GM10847 (cell line): ENCODE data around the gene EMC8.

Source experiments
- POLR2A ChIP-seq: IDR thresholded peaks from 2 replicates; pipeline ENCODE4 v1.6.1; 2011; ENCODE audit not compliant: insufficient read length; ENCODE audit errors: extremely low read depth

Gene EMC8

DNA sequence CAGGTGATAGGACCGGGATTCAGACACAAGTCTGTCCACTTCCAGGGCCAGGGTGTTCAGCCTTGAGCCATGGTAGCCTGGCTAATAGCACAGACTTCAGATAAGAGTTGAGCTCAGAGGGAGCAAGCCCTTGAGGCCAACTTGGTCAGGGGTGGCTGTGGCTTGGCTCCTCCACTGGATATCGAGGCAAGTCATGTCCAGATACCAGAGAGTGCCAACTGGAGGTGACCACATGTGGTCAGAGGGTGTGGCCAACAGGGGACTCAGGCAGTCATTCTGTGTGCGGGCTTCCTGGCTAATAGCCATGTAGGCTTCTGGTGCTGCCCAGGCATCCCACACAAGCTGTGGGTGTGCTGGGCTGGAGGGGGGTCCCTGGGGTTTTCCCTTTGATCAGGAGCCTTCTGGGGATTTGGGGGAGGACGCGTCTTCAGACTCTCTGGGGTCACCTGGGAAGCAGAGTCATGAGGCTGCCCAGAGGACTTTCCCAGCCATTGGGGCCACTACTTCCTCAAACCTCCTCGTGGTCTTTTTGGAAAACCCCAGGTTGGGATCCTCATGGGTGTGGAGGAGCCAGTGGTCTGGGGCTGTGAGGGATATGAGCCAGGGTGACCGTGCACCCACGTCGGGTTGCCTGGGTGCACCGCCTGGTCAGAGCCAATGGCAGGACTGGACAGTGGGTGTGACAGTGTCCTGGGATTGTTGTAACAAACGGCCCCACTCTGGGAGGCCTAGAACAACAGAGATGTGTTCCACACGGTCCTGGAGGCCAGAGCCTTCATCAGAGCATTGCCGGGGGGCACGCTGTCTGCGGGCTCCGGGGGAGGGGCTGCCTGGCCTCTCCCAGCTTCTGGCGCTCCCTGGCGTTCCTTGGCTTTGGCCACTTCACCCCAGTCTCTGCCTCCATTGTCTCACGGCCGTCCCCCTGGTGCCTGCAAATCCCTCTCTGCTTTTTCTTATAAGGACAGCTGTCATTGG, 25.1 kb upstream of the EMC8 start:
- TF ChIP-seq POLR2A, result no peak

DNA sequence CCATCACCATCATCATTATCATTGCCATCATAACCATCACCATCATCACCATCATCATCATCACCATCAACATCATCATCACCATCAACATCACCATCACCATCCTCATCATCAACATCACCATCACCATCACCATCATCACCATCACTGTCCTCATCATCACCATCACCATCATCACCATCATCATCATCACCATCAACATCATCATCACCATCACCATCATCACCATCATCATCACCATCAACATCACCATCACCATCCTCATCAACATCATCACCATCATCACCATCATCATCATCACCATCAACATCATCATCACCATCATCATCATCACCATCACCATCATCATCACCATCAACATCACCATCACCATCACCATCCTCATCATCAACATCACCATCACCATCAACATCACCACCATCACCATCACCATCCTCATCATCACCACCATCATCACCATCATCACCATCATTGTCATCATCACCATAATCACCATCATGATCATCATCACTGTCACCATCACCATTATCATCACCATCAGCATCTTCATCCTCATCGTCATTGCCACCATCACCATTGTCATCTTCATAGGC, 24.1 kb upstream of the EMC8 start:
- TF ChIP-seq POLR2A, result no peak

DNA sequence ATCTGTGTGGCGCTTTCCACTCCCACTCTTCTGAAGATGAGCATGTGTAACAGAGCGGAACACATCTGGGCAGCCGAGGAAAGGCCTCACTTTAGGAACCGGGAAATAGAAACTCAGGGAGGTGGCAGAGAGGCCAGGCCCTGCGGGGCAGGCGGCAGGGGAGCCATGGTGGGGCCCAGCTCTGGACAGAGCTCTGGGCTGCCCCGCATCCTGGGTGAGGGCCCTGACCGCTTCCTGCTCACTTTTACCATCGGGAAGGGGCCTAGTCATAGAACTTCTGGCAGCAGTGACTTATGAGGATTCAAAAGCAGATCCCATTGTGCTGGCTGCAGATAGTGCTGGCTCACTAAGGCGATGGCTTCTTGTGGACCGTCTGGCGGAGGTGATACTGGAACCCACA, 22.8 kb upstream of the EMC8 start:
- no peak for TF ChIP-seq POLR2A

DNA sequence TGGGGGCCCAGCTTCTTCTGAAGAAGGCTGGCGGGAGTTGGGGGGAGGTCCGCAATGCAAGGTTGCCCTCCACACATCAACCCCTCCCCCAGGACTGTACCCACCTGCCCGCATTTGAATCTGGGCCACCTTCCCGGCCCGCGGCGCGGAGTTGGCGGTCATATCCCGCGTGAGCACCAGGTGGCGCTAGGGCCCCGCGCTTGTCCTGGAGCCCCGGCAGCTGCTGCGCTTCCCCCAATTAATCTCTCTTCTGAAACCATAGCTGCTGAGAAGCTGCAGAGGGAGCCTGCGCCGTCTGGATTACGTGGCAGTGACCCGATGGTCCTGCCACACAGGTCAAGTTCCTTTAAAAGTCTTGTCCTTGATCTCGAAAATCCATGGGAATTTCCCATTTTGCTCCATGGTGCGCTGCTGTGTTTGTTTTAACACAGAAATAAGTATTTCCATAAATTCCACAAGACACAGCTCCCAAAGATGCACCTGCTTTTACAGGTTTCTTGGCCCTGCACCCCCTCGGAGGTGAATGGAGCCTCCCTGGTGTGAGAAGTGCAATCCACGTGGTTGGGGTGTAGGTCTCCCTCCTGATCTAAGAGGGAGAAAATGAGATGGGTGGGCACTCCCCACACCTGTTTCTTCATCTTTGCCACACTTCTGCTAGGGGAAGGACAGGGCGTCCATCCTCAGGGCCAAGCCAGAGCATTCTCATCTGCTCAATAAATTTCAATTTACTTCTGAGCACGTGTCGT, 22.2 kb upstream of the EMC8 start:
- TF ChIP-seq POLR2A, result no peak

DNA sequence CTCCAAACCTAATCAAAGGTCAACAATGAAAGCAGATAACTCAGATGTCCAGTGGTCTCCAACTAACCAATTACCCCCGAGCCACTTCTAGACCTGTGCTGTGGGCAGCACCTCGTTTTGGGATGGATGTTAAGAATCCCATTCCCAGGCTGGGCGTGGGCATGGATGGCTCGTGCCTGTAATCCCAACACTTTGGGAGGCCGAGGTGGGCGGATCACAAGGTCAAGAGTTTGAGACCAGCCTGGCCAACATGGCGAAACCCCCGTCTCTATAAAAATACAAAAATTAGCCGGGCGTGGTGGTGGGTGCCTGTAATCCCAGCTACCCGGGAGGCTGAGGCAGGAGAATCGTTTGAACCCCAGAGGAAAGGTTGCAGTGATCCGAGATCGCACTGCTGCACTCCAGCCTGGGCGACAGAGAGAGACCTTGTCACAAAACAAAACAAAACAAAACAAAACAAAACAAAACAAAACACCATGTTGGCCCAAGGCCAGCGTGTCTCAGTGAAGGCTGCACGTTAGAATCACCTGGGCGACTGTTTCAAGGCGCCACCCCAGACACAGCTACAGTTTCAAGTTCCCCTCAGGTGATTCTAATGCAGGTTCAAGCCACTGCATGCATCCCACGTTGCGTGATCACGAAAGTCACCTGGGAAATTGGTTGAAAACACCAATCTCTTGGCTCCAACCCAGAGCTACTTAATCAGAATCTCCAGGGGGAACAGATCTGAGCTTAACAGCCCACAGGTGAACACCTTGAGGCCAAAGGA, 21.4 kb upstream of the EMC8 start:
- no peak for TF ChIP-seq POLR2A

DNA sequence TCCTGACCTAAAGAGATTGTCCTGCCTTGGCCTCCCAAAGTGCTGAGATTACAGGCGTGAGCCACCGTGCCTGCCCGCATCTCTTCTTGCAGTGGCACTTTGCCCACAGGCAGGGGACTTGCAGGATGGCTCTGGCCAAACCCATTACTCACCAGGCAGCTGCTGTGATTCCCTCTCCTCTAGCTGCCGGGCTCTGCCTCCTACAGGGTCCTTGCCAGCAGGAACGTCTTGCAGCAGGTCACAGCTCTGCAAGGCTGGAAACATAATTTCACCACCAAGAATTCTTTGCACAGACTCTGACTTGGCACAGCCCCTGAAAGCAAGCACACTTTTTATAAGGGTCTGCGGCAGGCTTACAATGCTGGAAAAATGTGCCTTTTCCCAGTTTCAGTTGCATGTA, 20.4 kb upstream of the EMC8 start:
- TF ChIP-seq POLR2A, result no peak

DNA sequence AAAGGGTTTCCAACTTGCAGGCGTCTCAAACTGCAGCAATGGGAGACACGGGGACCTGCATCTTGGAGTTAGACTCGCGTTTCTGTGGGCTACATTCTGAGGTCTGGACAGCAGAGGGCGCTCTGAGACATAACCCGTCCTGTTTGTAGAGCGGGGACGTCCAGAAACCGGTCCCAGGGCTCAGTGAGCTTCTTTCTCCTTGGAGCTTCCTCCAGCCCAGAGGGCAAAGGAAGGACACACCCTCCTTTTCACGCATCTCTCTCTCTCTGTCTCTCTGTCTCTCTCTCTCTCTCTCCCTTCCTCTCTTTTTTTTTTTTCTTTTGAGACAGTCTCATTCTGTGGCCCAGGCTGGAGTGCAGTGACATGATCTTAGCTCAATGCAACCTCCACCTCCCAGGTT, 19.9 kb upstream of the EMC8 start:
- TF ChIP-seq POLR2A, result no peak

DNA sequence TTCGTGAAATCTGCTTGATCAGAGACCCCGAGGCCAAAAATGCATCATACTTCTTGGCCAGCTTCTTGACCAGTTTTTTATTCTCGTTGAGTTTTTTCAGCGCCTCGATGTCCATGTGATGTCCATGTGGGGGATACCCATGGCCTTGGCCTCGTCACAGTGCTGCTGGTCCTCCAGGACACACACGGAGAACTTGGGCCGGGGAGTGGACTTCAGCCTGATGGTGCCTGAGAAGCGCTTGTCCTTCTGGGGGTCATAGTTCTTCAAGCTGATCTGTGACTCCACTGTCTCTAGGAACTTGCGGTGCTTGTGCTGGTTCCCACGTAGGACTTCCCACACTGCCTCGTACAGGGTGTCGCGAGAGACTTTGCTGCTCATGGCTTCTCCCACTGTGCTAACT, 16.8 kb upstream of the EMC8 start:
- TF ChIP-seq POLR2A, result no peak

DNA sequence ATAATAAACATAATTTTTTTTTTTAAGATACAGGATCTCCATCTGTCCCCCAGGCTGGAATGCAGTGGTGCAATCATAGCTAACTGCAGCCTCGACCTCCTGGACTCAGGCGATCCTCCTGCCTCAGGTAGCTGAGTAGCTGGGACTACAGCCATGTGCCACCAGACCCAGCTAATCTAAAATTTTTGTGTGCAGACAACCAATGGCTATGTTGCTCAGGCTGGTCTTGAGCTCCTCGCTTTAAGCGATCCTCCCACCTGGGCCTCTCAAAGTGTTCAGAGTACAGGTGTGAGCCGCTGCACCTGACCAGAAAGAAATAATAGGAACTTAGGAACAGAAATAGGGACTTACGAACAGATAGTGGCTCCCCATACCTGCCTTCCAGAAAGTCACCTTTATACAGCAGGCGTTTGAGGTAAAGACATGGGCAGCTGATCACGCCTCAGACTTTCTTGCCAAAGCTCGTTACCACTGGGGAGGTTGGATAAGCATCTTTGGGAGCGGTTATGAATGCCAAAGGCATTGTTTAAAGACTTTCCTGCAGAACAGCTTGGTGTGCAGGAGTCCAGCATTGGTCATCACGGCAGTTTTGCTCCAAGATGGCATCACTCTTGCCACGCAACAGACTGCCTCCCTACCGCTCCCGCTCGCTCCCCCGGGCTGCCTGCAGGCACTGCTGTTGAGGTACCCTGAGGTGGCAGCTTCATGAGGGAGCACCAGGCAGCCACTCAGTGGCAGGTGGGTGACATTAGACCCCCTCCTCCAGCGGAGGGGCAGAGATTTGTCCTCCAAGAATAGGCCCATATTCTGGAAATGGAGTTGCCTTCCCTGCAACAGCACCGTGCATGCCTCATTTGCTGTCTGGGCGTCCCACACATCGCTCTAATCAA, 13.7 kb upstream of the EMC8 start:
- no peak for TF ChIP-seq POLR2A

DNA sequence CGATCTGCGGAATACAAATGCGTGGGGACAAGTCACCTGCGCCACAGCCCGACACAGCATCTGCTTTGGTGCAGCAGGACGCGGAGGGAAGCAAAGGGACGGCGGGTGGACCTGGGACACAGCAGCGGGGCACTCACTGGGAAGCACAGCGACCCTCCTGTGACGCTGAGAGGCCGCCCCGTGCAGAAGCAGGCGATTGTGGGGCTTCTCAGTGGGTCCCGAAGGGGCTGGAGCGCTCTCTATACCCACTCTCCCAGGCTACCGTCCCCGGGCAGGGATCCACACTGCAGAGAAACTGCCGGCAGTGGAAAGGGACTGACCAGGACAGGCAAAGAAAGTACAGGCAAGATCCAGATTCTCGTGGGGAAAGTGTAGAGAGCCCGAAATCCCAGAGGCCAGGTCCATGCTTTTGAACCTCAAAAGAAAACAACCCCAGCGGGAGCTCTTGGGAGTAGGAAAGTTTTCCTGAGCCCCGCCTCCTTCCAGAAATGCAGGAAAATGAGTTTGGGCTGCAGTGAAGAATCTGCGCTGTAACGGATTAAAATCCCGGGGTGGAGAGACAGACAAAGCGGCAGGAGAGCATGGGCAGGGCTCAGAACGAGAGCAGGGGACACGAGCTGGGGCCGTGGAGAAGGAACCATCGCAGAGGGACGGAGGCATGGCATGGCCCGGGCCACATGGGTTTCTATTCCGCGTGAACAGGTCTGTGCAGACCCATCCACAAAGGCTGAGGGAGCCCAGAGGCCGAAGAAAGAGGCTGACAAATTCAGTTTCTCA, 12.9 kb upstream of the EMC8 start:
- TF ChIP-seq POLR2A, result no peak

DNA sequence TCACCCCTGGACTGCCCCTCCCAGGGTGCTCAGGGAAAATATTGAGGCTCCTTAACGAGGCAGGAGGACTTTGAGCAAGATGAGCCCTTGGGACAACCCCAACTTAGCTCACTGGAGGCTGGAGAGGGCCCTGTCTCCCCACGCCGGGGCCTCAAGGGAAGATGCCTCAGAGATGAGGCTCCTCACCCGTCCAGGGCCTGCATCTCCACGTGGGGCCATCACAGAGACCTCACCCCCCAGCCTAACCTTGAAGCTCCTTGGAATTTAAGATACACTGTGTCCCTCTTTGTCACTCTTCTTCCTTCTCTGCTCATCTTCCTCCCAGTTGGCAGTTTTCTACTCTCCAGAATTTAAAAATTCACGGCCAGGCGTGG, 11.4 kb upstream of the EMC8 start:
- no peak for TF ChIP-seq POLR2A

DNA sequence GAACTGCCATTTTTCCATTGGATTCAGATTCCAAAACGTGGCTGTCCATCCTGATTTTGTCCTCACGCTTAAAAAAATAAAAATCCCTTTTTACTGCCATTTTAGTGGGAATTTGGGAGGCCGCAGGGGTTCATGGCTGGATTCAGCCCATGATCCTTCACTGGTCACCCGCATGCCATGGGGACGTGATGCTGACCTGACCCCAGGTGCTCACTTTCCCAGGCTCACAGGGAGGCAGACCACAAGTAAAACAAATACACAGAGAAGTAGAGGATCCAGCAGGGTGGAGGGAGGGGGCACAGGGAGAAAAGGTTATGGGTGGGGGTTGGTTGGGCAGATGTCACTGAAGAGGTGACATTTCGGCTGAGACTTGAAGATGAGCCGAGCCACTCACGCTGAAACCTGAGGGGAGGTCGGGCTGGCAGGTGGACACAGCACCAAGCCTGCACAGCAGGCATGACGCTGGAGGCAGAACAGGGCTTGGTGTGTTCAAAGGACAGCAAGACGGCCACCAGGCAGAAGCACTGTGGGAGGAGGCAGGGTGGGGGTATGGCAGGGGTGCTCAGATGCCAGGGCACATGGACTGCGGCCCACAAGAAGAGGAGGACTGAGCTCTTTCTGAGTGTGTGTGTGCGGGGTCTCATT, 10.9 kb upstream of the EMC8 start:
- no peak for TF ChIP-seq POLR2A

DNA sequence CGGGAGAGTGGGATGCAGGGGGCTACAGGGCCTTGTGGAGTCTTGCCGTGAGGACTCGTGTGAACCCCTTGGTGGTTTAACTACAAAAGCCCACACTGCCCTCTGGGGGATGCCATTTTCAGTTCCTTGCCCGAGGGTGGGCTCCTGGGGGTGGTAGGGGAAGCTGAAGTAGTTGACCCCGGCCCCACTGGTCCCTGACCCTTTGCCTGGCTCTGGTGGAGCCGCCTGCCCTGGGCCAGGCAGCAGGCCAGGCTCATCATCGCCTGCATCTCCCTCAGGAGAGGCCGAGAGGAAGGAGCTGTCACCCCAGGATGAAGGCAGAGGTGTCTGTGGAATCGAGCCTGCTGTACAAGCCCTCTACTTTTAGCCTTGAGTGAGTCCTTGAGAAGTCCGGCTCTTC, 10.3 kb upstream of the EMC8 start:
- no peak for TF ChIP-seq POLR2A

DNA sequence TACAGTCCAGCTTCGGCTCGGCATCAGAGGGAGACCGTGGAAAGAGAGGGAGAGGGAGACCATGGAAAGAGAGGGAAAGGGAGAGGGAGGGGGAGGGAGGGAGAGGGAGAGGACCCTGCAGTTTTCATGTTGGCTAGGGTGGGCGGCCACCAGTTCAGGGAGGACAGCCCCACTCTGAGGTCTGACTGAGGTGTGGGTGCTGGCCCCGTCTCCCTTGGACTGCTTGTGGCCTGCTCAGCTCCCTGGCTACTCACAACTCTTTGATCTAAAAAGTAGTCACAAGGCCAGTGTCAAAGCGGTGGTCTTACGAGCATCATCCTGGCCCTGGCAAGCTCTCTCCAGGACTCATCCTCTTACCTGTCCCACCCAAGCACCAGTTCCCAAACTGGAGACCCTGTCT, 9.6 kb upstream of the EMC8 start:
- TF ChIP-seq POLR2A, result no peak

DNA sequence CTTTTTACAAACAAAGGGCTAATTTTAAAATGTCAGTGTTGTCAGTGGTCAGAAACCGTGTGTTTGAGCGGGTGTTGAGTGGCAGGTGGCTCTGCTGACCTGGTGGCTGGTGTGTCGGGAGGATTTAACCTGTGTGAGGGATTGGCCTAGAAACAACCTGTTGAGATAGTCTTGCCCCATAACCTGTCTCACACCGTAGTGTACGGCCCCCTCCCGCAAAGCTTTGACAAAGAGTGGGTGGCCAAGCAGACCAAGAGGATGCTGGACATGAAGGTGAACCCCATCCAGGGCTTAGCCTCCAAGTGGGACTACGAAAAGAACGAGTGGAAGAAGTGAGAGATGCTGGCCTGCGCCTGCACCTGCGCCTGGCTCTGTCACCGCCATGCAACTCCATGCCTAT, 7.2 kb upstream of the EMC8 start:
- TF ChIP-seq POLR2A, result no peak
